ENCODE data around the gene FAAP100. TPM values are rescaled to one million over a fixed set of nuclear protein-coding genes. Genes with fewer than 3 reads are reported as not detected.

Gene FAAP100
- total RNA-seq, 1 donor from 2014 or later: 41.4 TPM

GRCh38 chr17:81541123-81541522 lies 11.0 kb downstream of the FAAP100 start:
- no peak for TF ChIP-seq CTCF (IDR thresholded peaks at IDR 0.05; ENCODE audit: insufficient read depth, low read length, poor library complexity, severe bottlenecking)
- Histone ChIP-seq H3K36me3 (ENCODE audit: control insufficient read depth, insufficient read depth, low read length) (peaks cover 1% of the 10 kb centered on the region), H3K4me3 (ENCODE audit: low read depth, low read length) (no peak overlapping the region), H3K27me3 (ENCODE audit: control insufficient read depth, insufficient read depth, low read length) (peaks cover 14% of the 10 kb centered on the region)
- DNase-seq (ENCODE audit: low read depth): no peak

- Histone ChIP-seq H3K27me3 (ENCODE audit: control insufficient read depth, insufficient read depth, low read length) (peaks cover 19% of the 10 kb centered on the region), H3K36me3 (ENCODE audit: control insufficient read depth, insufficient read depth, low read length) (peaks cover 1% of the 10 kb centered on the region), H3K4me3 (ENCODE audit: low read depth, low read length) (no peak overlapping the region)
- TF ChIP-seq CTCF (IDR thresholded peaks at IDR 0.05; ENCODE audit: insufficient read depth, low read length, poor library complexity, severe bottlenecking): no peak
- DNase-seq (ENCODE audit: low read depth): no peak
Measured at GRCh38 chr17:81540676-81541027, 11.5 kb downstream of the FAAP100 start.

- Histone ChIP-seq H3K4me3 (ENCODE audit: low read depth, low read length) (no peak overlapping the region), H3K27me3 (ENCODE audit: control insufficient read depth, insufficient read depth, low read length) (peaks cover 19% of the 10 kb centered on the region), H3K36me3 (ENCODE audit: control insufficient read depth, insufficient read depth, low read length) (peaks cover 1% of the 10 kb centered on the region)
- DNase-seq (ENCODE audit: low read depth): no peak
- no peak for TF ChIP-seq CTCF (IDR thresholded peaks at IDR 0.05; ENCODE audit: insufficient read depth, low read length, poor library complexity, severe bottlenecking)
Measured at GRCh38 chr17:81539961-81540675, 12.0 kb downstream of the FAAP100 start.

- no peak overlapping the region for H3K4me3 ChIP-seq (ENCODE audit: low read depth, low read length)
- peaks cover 1% of the 10 kb centered on the region for H3K36me3 ChIP-seq (ENCODE audit: control insufficient read depth, insufficient read depth, low read length)
- H3K27me3 ChIP-seq (ENCODE audit: control insufficient read depth, insufficient read depth, low read length): peaks cover 23% of the 10 kb centered on the region
- no peak for DNase-seq (ENCODE audit: low read depth)
- TF ChIP-seq CTCF (IDR thresholded peaks at IDR 0.05; ENCODE audit: insufficient read depth, low read length, poor library complexity, severe bottlenecking): no peak
Measured at GRCh38 chr17:81539571-81539900, 12.6 kb downstream of the FAAP100 start.

GRCh38 chr17:81538651-81539570 lies 13.2 kb downstream of the FAAP100 start:
- no peak for DNase-seq (ENCODE audit: low read depth)
- H3K27me3 ChIP-seq (ENCODE audit: control insufficient read depth, insufficient read depth, low read length): peaks cover 29% of the 10 kb centered on the region
- H3K4me3 ChIP-seq (ENCODE audit: low read depth, low read length): no peak overlapping the region
- TF ChIP-seq CTCF (IDR thresholded peaks at IDR 0.05; ENCODE audit: insufficient read depth, low read length, poor library complexity, severe bottlenecking): no peak
- peaks cover 1% of the 10 kb centered on the region for H3K36me3 ChIP-seq (ENCODE audit: control insufficient read depth, insufficient read depth, low read length)

Data from kidney epithelial cell (primary cell).